Fibroblast of the aortic adventitia (primary cell): ENCODE results near the gene TSHR. TPM values are rescaled to one million over a fixed set of nuclear protein-coding genes. Genes with fewer than 3 reads are reported as not detected.
"Not testable (repeated sequence)": the region's sequence is repeated elsewhere in the genome, so short reads cannot be mapped to it uniquely, and the experiment has no call there.

ENCODE experiments used
- DNase-seq: peaks from one replicate; pipeline ENCODE4 v3.0.0-alpha.2; 2010; ENCODE audit warnings: low read depth
- H3K4me3 ChIP-seq: 2 replicates; pipeline ENCODE4 v1.5.1; 2011; ENCODE audit warnings: low read depth, mild to moderate bottlenecking, control low read depth, low read length, moderate library complexity
- CTCF ChIP-seq: IDR thresholded peaks from 2 replicates; pipeline ENCODE4 v1.5.1; 2011; ENCODE audit warnings: mild to moderate bottlenecking, low read length, control low read depth, inconsistent platforms; ENCODE audit not compliant: insufficient read depth
- total RNA-seq: library from RNA; depleted of rRNA; stranded (reverse); fragments of >200 nt; gene quantifications from 2 replicates; pipeline ENCODE4 v1.2.3, GENCODE V29; 2012; ENCODE audit warnings: low replicate concordance

TSHR gene
- total RNA-seq, 1 donor = not detected

GRCh38 chr14:81006266-81006665, 50.8 kb downstream of the TSHR start:
- TF ChIP-seq CTCF = no peak
- no peak for DNase-seq
- H3K4me3 ChIP-seq = no peak overlapping the region

- no peak for TF ChIP-seq CTCF
- DNase-seq = no peak
- no peak overlapping the region for H3K4me3 ChIP-seq
Observed at GRCh38 chr14:81007131-81007530, 51.7 kb downstream of the TSHR start.

GRCh38 chr14:81009346-81009745, 53.9 kb downstream of the TSHR start:
- TF ChIP-seq CTCF = no peak
- no peak for DNase-seq
- H3K4me3 ChIP-seq = no peak overlapping the region

GRCh38 chr14:81018251-81018650, 62.8 kb downstream of the TSHR start:
- no peak for DNase-seq
- no peak overlapping the region for H3K4me3 ChIP-seq
- no peak for TF ChIP-seq CTCF

GRCh38 chr14:81018684-81019083, 63.3 kb downstream of the TSHR start:
- DNase-seq = no peak
- TF ChIP-seq CTCF = no peak
- no peak overlapping the region for H3K4me3 ChIP-seq

- not testable (repeated sequence) for H3K4me3 ChIP-seq, DNase-seq
Observed at GRCh38 chr14:81019113-81019512, 63.7 kb downstream of the TSHR start.

- no peak for DNase-seq
- no peak overlapping the region for H3K4me3 ChIP-seq
- TF ChIP-seq CTCF = no peak
Observed at GRCh38 chr14:81023095-81023710, 67.8 kb downstream of the TSHR start.
